ENCODE measurements around the gene CACNG1. TPM values are rescaled to one million over a fixed set of nuclear protein-coding genes. Genes with fewer than 3 reads are reported as not detected.

Gene CACNG1
- total and polyA plus RNA-seq, 11 donors: not detected

DNA sequence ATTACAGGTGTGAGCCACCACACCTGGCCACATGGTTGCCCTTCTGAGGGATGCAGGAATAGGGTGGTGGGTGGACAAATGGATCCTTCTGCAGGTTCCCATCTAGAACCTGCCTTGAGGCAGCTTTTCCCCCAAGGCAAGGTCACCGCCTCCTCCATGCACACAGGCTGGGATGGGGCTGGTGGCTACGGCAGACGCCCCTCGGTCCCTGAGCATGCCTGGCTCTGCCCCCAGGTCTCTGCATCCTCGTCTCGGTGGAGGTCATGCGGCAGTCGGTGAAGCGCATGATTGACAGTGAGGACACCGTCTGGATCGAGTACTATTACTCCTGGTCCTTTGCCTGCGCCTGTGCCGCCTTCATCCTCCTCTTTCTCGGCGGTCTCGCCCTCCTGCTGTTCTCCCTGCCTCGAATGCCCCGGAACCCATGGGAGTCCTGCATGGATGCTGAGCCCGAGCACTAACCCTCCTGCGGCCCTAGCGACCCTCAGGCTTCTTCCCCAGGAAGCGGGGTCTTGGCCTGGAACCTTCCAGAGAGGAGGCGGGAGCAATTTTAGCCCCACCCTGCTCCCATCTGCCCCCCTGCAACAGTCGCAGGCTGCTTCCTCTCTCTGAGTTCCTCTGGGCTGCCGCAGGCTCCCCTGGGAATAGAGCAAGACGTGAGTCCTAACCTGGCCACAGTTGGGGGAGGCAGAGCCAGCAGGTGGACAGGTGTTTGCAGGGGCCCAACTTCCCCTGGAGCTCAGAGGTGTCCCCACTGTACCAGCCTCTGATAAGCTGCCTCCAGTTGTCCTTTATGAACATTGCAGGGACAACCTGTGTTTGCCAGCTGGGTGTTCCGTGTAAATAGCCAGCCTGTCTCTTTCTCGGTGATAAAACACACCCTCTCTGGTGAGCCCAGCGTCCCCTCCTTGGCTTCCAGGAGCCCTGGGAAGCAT is 11.7 kb downstream of the CACNG1 start:
- Histone ChIP-seq H3K4me1 (peaks cover 0 to 8% (median 1%) of the 10 kb centered on the region in 12 donors), H3K27me3 (no peaks in the 10 kb centered on the region), H3K36me3 (no peaks in the 10 kb centered on the region), H3K9me3 (no peaks in the 10 kb centered on the region), H3K27ac (peak overlapping the region in 7 of 12 donors; percentile 20 to 65 (median 44)), H3K4me3 (no peak overlapping the region)
- intact Hi-C loops (cut with DNase I): no loop called here
- ATAC-seq: peak; percentile 55 to 90 (median 68)
- no peak for DNase-seq
- 74 to 86% (median 81%) methylated on average over 27 to 29 of the region's 29 CpGs for WGBS, 4 donors
- TF ChIP-seq, protein P1, sequence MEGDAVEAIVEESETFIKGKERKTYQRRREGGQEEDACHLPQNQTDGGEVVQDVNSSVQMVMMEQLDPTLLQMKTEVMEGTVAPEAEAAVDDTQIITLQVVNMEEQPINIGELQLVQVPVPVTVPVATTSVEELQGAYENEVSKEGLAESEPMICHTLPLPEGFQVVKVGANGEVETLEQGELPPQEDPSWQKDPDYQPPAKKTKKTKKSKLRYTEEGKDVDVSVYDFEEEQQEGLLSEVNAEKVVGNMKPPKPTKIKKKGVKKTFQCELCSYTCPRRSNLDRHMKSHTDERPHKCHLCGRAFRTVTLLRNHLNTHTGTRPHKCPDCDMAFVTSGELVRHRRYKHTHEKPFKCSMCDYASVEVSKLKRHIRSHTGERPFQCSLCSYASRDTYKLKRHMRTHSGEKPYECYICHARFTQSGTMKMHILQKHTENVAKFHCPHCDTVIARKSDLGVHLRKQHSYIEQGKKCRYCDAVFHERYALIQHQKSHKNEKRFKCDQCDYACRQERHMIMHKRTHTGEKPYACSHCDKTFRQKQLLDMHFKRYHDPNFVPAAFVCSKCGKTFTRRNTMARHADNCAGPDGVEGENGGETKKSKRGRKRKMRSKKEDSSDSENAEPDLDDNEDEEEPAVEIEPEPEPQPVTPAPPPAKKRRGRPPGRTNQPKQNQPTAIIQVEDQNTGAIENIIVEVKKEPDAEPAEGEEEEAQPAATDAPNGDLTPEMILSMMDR (IDR thresholded peaks at IDR 0.05): no peak

GRCh38 chr17:67056746-67057490 is 12.6 kb downstream of the CACNG1 start:
- DNase-seq: peak in 1 of 5 donors; percentile 25
- H3K4me3 ChIP-seq: no peak overlapping the region
- H3K9me3 ChIP-seq: no peaks in the 10 kb centered on the region
- no peaks in the 10 kb centered on the region for H3K36me3 ChIP-seq
- TF ChIP-seq POLR2A (IDR thresholded peaks at IDR 0.05): no peak
- TF ChIP-seq, protein P1 (IDR thresholded peaks at IDR 0.05): no peak
- WGBS, 4 donors: 65 to 75% (median 73%) methylated on average over 16 to 18 of the region's 18 CpGs
- ATAC-seq: peak; percentile 17 to 77 (median 66)
- no peaks in the 10 kb centered on the region for H3K27me3 ChIP-seq
- H3K4me1 ChIP-seq: peaks cover 0 to 8% (median 1%) of the 10 kb centered on the region in 12 donors
- H3K27ac ChIP-seq: peak overlapping the region in 7 of 12 donors; percentile 20 to 65 (median 44)
- intact Hi-C loops (cut with DNase I): no loop called here

- ATAC-seq (no peak), DNase-seq (no peak)
- H3K4me1 ChIP-seq: peaks cover 0 to 8% (median 1%) of the 10 kb centered on the region in 12 donors
- intact Hi-C loops (cut with DNase I): no loop called here
- H3K27me3 ChIP-seq: no peaks in the 10 kb centered on the region
- WGBS, 4 donors: 92 to 95% (median 94%) methylated on average over 8 of the region's 8 CpGs
- H3K36me3 ChIP-seq: no peaks in the 10 kb centered on the region
- no peak for TF ChIP-seq POLR2A (IDR thresholded peaks at IDR 0.05)
- TF ChIP-seq, protein P1 (IDR thresholded peaks at IDR 0.05): no peak
- no peak overlapping the region for H3K4me3 ChIP-seq
- H3K27ac ChIP-seq: no peak overlapping the region
- no peaks in the 10 kb centered on the region for H3K9me3 ChIP-seq
Measured at GRCh38 chr17:67058036-67058435, 13.7 kb downstream of the CACNG1 start.

GRCh38 chr17:67059372-67059771 is 15.0 kb downstream of the CACNG1 start:
- WGBS, 4 donors: 80 to 87% (median 82%) methylated on average over 6 of the region's 6 CpGs
- no peak for TF ChIP-seq POLR2A (IDR thresholded peaks at IDR 0.05)
- TF ChIP-seq, protein P1 (IDR thresholded peaks at IDR 0.05): no peak
- ATAC-seq (no peak), DNase-seq (no peak)
- no peak overlapping the region for H3K27ac ChIP-seq
- no peaks in the 10 kb centered on the region for H3K9me3 ChIP-seq
- no peaks in the 10 kb centered on the region for H3K27me3 ChIP-seq
- peaks cover 0 to 8% (median 1%) of the 10 kb centered on the region in 12 donors for H3K4me1 ChIP-seq
- H3K36me3 ChIP-seq: no peaks in the 10 kb centered on the region
- intact Hi-C loops (cut with DNase I): no loop called here
- no peak overlapping the region for H3K4me3 ChIP-seq

All from heart left ventricle (tissue), 16 donors.